ENCODE data around the gene MKNK2. TPM values are rescaled to one million over a fixed set of nuclear protein-coding genes. Genes with fewer than 3 reads are reported as not detected.

The MKNK2 gene
- total and polyA plus RNA-seq, 2 of the 13 experiments (the other 11 are each of a cell fraction or from before 2014, with no cell fraction given): 44.9 to 112 TPM

DNA sequence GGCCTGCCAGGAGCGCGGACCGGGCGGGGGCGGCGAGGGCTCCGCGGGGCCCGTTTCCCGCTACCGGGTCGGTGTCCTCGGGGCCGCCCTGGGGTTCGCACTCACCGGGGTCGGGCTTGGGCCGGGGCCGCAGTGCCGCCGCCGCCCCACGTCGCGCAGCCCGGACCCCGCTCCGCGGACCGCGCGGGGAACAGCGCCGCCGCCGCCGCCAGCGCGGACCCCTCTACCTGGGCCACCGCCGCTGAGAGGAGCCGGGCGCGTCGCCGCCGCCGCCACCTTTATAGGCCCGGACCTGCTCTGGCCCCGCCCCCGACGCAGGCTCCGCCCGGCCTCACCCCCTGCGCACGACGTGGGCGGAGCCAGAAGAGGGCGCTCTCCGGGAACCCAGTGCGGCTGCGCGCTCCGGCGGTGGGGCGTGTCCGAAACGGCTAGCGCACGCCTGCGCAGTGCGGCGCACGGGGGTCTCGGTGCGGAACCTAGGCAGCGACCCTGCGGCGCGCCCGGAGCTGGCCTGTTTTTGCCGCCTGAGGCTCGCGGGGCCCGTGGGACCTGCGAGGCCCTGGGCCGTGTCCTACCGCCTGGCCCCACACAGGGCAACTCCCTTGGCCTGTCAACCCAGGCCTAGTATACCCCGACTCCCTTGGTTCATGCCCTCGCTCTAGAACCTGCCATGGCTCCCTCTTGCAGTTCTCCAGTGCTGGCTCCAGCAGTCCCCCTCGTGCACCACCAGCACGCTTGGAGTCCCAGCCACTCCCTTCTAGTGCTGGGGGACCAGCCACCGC lies at the start of gene MKNK2 (continued):
- TF ChIP-seq, protein P1, sequence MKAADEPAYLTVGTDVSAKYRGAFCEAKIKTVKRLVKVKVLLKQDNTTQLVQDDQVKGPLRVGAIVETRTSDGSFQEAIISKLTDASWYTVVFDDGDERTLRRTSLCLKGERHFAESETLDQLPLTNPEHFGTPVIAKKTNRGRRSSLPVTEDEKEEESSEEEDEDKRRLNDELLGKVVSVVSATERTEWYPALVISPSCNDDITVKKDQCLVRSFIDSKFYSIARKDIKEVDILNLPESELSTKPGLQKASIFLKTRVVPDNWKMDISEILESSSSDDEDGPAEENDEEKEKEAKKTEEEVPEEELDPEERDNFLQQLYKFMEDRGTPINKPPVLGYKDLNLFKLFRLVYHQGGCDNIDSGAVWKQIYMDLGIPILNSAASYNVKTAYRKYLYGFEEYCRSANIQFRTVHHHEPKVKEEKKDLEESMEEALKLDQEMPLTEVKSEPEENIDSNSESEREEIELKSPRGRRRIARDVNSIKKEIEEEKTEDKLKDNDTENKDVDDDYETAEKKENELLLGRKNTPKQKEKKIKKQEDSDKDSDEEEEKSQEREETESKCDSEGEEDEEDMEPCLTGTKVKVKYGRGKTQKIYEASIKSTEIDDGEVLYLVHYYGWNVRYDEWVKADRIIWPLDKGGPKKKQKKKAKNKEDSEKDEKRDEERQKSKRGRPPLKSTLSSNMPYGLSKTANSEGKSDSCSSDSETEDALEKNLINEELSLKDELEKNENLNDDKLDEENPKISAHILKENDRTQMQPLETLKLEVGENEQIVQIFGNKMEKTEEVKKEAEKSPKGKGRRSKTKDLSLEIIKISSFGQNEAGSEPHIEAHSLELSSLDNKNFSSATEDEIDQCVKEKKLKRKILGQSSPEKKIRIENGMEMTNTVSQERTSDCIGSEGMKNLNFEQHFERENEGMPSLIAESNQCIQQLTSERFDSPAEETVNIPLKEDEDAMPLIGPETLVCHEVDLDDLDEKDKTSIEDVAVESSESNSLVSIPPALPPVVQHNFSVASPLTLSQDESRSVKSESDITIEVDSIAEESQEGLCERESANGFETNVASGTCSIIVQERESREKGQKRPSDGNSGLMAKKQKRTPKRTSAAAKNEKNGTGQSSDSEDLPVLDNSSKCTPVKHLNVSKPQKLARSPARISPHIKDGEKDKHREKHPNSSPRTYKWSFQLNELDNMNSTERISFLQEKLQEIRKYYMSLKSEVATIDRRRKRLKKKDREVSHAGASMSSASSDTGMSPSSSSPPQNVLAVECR (CRISPR knock-in tag; IDR thresholded peaks at IDR 0.05; ENCODE audit: borderline replicate concordance): peak; percentile 57; the same call in 1 of the 2 replicates
- peak; percentile 54 for TF ChIP-seq SKI (IDR thresholded peaks at IDR 0.05; ENCODE audit: partially characterized antibody)
- TF ChIP-seq ZMYM2 (CRISPR knock-in tag; IDR thresholded peaks at IDR 0.05): no peak
- TF ChIP-seq KDM2A (CRISPR knock-in tag; IDR thresholded peaks at IDR 0.05; ENCODE audit: borderline replicate concordance, low read depth): peak; percentile 46; the same call in 1 of the 2 replicates
- peak; percentile 78 for TF ChIP-seq ZNF329 (CRISPR knock-in tag; IDR thresholded peaks at IDR 0.05; ENCODE audit: low read depth)
- peak; percentile 43 for TF ChIP-seq CBX1 (IDR thresholded peaks at IDR 0.05; ENCODE audit: low read depth)
- TF ChIP-seq ZNF703 (CRISPR knock-in tag; IDR thresholded peaks at IDR 0.05; ENCODE audit: borderline replicate concordance): peak; percentile 26; the same call in 1 of the 2 replicates
- TF ChIP-seq, protein P2, sequence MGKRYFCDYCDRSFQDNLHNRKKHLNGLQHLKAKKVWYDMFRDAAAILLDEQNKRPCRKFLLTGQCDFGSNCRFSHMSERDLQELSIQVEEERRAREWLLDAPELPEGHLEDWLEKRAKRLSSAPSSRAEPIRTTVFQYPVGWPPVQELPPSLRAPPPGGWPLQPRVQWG (CRISPR knock-in tag; IDR thresholded peaks at IDR 0.05; ENCODE audit: borderline replicate concordance, low read depth): no peak
- TF ChIP-seq HES4 (CRISPR knock-in tag; IDR thresholded peaks at IDR 0.05; ENCODE audit: borderline replicate concordance): 0 out of 2 replicates have a peak, but pooled peaks have one; percentile 74
- TF ChIP-seq XBP1 (CRISPR knock-in tag; IDR thresholded peaks at IDR 0.05): no peak
- TF ChIP-seq YEATS4 (CRISPR knock-in tag; IDR thresholded peaks at IDR 0.05; ENCODE audit: borderline replicate concordance): peak; percentile 29; the same call in 1 of the 2 replicates
- TF ChIP-seq, protein P3, sequence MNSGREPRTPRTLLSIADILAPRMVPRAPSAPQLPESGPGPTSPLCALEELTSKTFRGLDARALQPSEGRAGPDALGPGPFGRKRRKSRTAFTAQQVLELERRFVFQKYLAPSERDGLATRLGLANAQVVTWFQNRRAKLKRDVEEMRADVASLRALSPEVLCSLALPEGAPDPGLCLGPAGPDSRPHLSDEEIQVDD (CRISPR knock-in tag; IDR thresholded peaks at IDR 0.05; ENCODE audit: borderline replicate concordance): peak; percentile 64; the same call in 1 of the 2 replicates
- TF ChIP-seq ZBTB8A (CRISPR knock-in tag; IDR thresholded peaks at IDR 0.05; ENCODE audit: borderline replicate concordance, low read depth): no peak
- TF ChIP-seq ZNF605 (CRISPR knock-in tag; IDR thresholded peaks at IDR 0.05): no peak
- TF ChIP-seq ZNF496 (CRISPR knock-in tag; IDR thresholded peaks at IDR 0.05; ENCODE audit: insufficient replicate concordance): no peak
- TF ChIP-seq YEATS2 (CRISPR knock-in tag; IDR thresholded peaks at IDR 0.05; ENCODE audit: borderline replicate concordance): peak; percentile 16; the same call in 1 of the 2 replicates
- TF ChIP-seq, protein P4, sequence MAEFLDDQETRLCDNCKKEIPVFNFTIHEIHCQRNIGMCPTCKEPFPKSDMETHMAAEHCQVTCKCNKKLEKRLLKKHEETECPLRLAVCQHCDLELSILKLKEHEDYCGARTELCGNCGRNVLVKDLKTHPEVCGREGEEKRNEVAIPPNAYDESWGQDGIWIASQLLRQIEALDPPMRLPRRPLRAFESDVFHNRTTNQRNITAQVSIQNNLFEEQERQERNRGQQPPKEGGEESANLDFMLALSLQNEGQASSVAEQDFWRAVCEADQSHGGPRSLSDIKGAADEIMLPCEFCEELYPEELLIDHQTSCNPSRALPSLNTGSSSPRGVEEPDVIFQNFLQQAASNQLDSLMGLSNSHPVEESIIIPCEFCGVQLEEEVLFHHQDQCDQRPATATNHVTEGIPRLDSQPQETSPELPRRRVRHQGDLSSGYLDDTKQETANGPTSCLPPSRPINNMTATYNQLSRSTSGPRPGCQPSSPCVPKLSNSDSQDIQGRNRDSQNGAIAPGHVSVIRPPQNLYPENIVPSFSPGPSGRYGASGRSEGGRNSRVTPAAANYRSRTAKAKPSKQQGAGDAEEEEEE (CRISPR knock-in tag; IDR thresholded peaks at IDR 0.05; ENCODE audit: borderline replicate concordance): no peak
- 0 out of 2 replicates have a peak, but pooled peaks have one; percentile 11 for TF ChIP-seq ETV6 (CRISPR knock-in tag; conservative IDR thresholded peaks at IDR 0.05)
- TF ChIP-seq, protein P5, sequence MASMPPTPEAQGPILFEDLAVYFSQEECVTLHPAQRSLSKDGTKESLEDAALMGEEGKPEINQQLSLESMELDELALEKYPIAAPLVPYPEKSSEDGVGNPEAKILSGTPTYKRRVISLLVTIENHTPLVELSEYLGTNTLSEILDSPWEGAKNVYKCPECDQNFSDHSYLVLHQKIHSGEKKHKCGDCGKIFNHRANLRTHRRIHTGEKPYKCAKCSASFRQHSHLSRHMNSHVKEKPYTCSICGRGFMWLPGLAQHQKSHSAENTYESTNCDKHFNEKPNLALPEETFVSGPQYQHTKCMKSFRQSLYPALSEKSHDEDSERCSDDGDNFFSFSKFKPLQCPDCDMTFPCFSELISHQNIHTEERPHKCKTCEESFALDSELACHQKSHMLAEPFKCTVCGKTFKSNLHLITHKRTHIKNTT (CRISPR knock-in tag; IDR thresholded peaks at IDR 0.05): peak; percentile 14; the same call in 1 of the 2 replicates

Measured in HepG2 (cell line).